Measurements from ENCODE around the gene THSD4.
"Not testable (repeated sequence)": the region's sequence is repeated elsewhere in the genome, so short reads cannot be mapped to it uniquely, and the experiment has no call there.

The THSD4 gene

DNA sequence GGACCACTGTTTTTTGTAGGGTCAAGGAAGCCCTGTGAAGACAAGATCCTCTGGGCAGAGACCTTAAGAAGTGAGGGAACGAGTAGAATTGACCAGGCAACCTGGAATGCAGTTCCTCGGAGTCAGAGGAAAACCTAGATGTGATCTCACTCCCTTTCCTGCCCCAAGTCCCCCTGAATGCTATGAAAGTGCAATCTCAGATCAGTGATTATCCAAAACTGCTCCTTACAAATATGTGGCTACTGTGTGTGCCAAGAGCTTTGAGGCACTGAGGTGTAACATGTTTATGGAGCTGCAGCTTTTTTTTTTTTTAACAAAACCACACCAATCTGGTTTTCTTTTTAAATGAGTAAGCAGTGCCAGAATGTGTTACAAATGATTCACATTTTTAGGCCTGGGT lies 35.8 kb downstream of the THSD4 start:
- DNase-seq, result no peak

GRCh38 chr15:71152542-71152941 lies 37.3 kb downstream of the THSD4 start:
- DNase-seq, result no peak

GRCh38 chr15:71153823-71154524 lies 38.7 kb downstream of the THSD4 start:
- no peak for DNase-seq

DNA sequence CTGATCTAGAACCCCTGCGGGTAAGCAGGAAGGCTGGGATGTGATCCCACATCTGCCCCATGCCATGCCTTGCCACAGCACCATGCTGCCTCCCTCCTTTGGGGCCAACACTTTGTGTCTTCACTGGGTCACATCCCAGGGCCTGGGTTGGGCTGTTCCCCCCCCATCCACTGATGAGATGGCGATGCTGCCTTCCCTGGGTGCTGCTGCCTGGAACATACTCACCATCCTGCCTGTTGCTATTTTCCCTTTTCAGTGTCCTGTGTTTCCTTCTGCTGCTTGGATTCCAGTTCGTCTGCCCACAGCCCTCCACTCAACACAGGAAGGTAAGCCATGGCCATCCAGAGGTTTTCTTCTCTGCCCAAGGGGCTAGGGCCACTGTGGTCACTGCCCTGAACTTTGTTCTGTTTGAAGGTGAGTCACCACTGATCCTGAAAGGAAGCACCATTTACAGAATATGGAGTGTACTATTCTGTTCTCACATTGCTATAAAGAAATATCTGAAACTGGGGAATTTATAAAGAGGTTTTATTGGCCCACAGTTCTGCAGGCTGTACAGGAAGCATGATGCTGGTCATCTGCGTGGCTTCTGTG lies 39.4 kb downstream of the THSD4 start:
- no peak for DNase-seq

GRCh38 chr15:71155534-71155933 lies 40.3 kb downstream of the THSD4 start:
- no peak for DNase-seq

- DNase-seq, result no peak
These were observed 45.7 kb downstream of the THSD4 start for GRCh38 chr15:71160976-71161375.

DNA sequence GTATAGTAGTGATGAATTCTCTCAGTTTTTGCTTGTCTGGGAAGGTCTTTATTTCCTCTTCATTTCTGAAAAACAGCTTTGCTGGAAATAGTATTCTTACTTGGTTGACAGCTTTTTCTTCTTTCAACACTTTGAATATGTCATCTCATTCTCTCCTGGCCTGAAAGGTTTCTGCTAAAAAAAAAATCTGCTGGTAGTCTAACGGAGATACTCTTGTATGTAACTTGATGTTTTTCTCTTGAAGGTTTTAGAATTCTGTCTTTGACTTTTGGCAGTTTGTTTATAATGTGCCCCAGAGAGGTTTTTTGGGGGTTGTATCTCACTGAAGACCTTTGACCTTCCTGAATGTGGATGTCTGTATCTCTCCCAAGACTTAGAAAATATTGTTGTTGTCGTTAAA lies 47.0 kb downstream of the THSD4 start:
- no peak for DNase-seq

GRCh38 chr15:71164606-71165005 lies 49.3 kb downstream of the THSD4 start:
- DNase-seq, result not testable (repeated sequence)

- peak; percentile 44 for DNase-seq
These were observed 52.3 kb downstream of the THSD4 start for GRCh38 chr15:71167445-71168165.

- DNase-seq, result peak; percentile 88
These were observed 53.0 kb downstream of the THSD4 start for GRCh38 chr15:71168166-71168834.

DNA sequence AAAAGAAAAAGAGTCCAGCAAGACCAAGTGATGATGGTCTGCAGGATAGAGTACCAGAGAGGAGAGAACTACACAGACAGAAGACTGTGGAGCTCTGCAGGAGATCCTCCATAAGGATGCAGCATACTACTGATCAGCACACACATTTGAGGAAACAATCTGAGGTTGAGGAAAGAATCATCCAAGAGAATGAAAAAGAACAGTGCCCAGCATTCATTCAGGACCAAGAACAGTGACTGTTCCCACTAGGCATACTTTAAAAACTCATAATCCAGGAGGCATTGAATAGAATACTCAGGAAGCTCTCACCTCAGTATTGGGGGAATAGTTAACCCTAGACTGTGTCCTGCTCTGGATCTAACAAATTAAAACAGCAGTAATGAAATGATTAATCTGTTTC lies 54.9 kb downstream of the THSD4 start:
- no peak for DNase-seq

GRCh38 chr15:71171195-71171594 lies 55.9 kb downstream of the THSD4 start:
- DNase-seq, result no peak

DNA sequence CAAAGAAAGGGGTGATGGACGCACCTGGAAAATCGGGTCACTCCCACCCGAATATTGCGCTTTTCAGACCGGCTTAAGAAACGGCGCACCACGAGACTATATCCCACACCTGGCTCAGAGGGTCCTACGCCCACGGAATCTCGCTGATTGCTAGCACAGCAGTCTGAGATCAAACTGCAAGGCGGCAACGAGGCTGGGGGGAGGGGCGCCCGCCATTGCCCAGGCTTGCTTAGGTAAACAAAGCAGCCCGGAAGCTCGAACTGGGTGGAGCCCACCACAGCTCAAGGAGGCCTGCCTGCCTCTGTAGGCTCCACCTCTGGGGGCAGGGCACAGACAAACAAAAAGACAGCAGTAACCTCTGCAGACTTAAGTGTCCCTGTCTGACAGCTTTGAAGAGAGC lies 59.1 kb downstream of the THSD4 start:
- DNase-seq, result not testable (repeated sequence)

DNA sequence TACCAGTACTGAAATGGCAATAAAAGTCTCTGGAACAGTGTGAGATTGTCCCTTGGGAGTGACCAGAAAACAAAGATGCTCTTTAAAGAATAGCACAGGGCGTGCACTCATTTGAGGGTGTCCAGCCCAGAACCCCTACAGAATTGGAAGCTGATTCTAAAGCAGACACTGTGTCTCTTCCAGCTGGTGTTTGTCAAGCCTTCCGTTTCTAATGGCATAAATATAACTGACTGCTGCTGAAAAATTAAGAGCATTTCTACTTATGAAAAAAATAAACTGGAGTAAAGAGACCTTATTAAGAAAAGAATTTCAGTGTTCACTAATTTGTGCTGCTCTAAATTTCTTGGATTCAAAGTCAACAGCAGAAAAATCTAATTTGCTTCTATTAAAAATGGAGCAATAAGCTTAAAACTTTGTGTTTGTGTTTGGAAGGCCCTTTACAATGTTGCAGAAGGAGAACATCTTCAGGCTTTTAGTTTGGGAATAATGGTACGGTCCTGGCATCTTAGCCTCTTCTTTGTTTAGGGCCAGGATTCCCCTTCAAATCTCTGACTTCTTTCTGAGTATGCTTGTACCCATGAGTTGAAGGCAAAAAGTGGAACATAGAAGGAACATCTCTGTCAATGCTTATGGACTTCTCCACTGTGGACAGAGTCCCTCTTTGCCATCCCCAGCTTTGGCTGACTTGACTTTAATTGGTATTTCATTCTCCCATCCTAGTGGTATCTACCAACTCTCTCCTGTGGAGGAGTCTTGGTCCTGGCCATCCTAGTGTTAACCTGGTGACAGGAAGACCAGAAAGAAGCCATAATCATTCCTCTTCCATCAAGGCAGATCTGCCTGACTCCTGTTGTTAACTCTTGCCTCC lies 65.9 kb downstream of the THSD4 start:
- DNase-seq, result no peak

GRCh38 chr15:71182522-71182921 lies 67.3 kb downstream of the THSD4 start:
- DNase-seq, result no peak

DNA sequence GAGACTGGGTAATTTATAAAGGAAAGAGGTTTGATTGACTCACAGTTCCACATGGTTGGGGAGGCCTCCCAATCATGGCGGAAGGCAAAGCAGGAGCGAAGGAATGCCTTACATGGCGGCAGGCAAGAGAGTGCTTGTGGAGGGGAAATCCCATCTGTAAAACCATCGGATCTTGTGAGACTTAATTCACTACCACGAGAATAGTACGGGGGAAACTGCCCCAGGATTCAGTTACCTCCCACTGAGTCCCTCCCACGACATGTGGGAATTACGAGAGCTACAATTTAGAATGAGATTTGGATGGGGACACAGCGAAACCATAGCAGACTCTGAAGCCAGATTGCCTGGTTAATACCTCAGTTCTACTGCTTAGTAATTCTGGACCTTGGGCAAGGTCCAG lies 67.8 kb downstream of the THSD4 start:
- no peak for DNase-seq

GRCh38 chr15:71185706-71186105 lies 70.4 kb downstream of the THSD4 start:
- DNase-seq, result no peak

- DNase-seq, result no peak
These were observed 71.0 kb downstream of the THSD4 start for GRCh38 chr15:71186267-71186666.

- DNase-seq, result no peak
These were observed 71.8 kb downstream of the THSD4 start for GRCh38 chr15:71187078-71187477.

GRCh38 chr15:71187526-71187925 lies 72.3 kb downstream of the THSD4 start:
- DNase-seq, result no peak

DNA sequence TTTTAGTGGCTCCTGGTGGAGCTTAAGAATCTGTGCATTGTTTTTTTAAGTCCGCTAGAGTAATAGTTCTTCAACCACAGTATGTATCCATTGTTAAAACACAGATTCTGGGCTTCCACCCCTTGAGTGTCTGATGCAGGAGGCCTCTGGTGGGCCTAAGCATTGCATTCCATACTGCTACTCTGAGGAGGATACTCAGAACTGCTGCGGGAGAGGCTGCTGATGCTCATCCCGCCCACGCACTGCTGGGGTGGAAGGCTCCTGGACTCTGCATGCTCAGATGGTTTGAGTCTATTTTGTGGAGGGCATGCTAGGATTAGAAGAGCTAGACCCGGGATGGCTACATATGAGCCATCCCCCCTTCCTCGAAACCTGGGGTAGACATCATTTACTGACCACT lies 74.4 kb downstream of the THSD4 start:
- no peak for DNase-seq

DNA sequence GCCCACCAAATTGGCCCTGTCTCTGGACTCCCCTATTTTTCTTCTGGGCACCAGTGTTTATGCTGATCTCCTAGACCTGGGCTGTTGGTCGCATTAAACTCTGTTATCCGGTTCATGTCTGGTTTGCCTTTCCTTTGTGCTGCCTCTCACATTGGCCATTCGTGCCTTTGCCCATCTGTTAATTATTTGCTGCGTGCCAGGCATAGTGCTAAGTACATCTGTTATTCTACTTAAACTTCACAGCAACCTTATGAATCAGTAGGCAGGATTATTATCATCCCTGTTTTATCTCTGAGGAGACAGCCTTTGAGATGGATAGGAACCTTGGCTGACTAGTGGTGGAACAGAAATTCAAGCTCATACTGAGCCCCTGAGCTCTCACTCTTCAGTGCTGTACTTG lies 76.0 kb downstream of the THSD4 start:
- DNase-seq, result no peak

GRCh38 chr15:71192816-71193215 lies 77.5 kb downstream of the THSD4 start:
- no peak for DNase-seq
